Gastroesophageal sphincter (tissue), 3 donors: ENCODE results near the gene MDFIC.

ENCODE experiments used
- EP300 ChIP-seq: sonication (generic); formaldehyde crosslinking; IDR thresholded peaks from one replicate; pipeline ENCODE4 v1.6.1; 2017; ENCODE audit warnings: antibody characterized with exemption, mild to moderate bottlenecking
- POLR2A ChIP-seq, 2 donors: fragments of 450-650 bp; IDR thresholded peaks; one replicate each; pipeline ENCODE4 v1.6.1; 2017; ENCODE audit warnings: antibody characterized with exemption in 2 of 2, mild to moderate bottlenecking in 2 of 2, moderate library complexity in 1 of 2
- POLR2AphosphoS5 ChIP-seq: sonication (generic); formaldehyde crosslinking; IDR thresholded peaks from one replicate; pipeline ENCODE4 v1.6.1; 2017; ENCODE audit warnings: antibody characterized with exemption
- TF ChIP-seq, protein P1 (sequence below), 4 experiments: fragments of 200-600 bp in 2 of 4; fragments of 450-650 bp in 2 of 4; sonication (generic) in 1 of 4; IDR thresholded peaks; one replicate each; pipeline ENCODE4 v1.5.1; 2017 to 2019; ENCODE audit warnings: antibody characterized with exemption in 4 of 4, mild to moderate bottlenecking in 2 of 4, moderate library complexity in 2 of 4

DNA sequence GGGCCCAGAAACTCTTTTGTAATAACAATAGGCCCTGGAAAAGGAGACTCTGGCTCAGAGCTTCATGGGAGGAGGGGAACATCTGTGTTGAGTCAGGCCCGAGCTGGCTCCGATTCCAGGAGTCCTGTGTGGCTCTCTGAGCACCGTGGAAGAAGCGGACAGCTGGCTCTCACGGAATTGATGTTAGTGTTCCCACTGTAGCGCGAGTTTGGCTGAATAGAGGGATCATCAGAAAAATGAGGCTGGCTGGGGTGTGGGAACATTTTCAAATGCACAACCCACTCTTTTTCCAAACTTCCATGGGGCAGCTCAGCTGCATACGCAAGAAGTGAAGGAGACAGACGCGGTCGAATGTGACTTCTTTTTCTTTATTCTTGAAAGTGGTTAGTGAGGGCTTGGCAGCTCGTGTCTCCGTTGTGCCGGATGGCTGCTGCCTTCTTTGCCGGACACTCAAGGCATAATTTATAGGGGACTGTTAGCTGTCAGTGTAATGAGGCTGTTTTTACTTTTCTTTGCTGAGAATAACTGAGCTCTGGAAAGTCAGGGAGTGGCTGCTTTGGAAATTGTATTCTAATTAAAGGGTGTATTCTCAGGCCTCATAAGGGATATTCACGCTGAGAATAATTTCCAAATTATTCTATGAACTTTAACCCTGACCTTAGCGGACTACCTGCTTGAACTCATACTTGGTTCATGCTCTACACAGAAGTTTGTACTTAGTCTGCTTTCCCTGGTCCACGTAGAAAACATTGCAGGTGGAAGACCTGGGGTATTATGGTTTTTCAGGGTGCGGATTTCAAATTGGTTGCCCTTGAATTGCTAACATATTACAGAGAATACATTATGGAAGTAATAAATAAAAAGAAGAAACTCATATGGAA lies 23.1 kb downstream of the MDFIC start:
- TF ChIP-seq, protein P1, sequence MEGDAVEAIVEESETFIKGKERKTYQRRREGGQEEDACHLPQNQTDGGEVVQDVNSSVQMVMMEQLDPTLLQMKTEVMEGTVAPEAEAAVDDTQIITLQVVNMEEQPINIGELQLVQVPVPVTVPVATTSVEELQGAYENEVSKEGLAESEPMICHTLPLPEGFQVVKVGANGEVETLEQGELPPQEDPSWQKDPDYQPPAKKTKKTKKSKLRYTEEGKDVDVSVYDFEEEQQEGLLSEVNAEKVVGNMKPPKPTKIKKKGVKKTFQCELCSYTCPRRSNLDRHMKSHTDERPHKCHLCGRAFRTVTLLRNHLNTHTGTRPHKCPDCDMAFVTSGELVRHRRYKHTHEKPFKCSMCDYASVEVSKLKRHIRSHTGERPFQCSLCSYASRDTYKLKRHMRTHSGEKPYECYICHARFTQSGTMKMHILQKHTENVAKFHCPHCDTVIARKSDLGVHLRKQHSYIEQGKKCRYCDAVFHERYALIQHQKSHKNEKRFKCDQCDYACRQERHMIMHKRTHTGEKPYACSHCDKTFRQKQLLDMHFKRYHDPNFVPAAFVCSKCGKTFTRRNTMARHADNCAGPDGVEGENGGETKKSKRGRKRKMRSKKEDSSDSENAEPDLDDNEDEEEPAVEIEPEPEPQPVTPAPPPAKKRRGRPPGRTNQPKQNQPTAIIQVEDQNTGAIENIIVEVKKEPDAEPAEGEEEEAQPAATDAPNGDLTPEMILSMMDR (IDR thresholded peaks at IDR 0.05) = no peak
- TF ChIP-seq POLR2A (IDR thresholded peaks at IDR 0.05) (no peak), EP300 (no peak), POLR2AphosphoS5 (no peak)
